Prostate gland (tissue), 2 donors: ENCODE results near the gene SFT2D1.

Experiments
- POLR2A ChIP-seq: fragments of 450-650 bp; IDR thresholded peaks from one replicate; pipeline ENCODE4 v1.6.1; 2016; ENCODE audit warnings: antibody characterized with exemption, mild to moderate bottlenecking
- POLR2AphosphoS5 ChIP-seq: sonication (generic); formaldehyde crosslinking; IDR thresholded peaks from one replicate; pipeline ENCODE4 v1.6.1; 2017; ENCODE audit warnings: antibody characterized with exemption
- TF ChIP-seq, protein P1 (sequence below), 4 experiments: fragments of 200-600 bp in 2 of 4; fragments of 450-650 bp in 2 of 4; sonication (generic) in 2 of 4; IDR thresholded peaks; 1 replicate in 3 of 4; 2 replicates in 1 of 4; pipeline ENCODE4 v1.5.1; 2016 to 2019; ENCODE audit warnings: antibody characterized with exemption in 4 of 4, mild to moderate bottlenecking in 2 of 4, moderate library complexity in 2 of 4

DNA sequence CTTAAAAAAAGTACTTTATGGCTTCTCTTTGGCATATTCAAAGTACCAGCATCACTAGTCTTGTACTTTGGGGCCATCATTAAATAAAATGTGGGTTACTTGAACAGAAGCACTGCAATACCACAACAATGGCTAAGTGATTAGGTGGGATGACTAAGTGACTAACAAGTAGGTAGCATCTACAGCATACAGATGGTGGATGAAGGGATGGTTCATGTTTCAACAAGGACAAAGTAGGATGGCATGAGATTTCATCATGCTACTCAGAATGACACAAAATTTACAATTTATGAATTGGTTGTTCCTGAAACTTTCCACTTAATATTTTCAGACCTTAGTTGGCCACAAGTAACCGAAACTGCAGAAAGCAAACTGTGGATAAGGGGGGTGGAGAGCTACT lies 32.7 kb upstream of the SFT2D1 start:
- TF ChIP-seq, protein P1, sequence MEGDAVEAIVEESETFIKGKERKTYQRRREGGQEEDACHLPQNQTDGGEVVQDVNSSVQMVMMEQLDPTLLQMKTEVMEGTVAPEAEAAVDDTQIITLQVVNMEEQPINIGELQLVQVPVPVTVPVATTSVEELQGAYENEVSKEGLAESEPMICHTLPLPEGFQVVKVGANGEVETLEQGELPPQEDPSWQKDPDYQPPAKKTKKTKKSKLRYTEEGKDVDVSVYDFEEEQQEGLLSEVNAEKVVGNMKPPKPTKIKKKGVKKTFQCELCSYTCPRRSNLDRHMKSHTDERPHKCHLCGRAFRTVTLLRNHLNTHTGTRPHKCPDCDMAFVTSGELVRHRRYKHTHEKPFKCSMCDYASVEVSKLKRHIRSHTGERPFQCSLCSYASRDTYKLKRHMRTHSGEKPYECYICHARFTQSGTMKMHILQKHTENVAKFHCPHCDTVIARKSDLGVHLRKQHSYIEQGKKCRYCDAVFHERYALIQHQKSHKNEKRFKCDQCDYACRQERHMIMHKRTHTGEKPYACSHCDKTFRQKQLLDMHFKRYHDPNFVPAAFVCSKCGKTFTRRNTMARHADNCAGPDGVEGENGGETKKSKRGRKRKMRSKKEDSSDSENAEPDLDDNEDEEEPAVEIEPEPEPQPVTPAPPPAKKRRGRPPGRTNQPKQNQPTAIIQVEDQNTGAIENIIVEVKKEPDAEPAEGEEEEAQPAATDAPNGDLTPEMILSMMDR (IDR thresholded peaks at IDR 0.05) = no peak
- TF ChIP-seq POLR2A = no peak
- TF ChIP-seq POLR2AphosphoS5 = no peak
